GOT3 (cell line): ENCODE results near the gene TCF7.

Experiments used
- DNase-seq: peaks from one replicate; lab custom pipeline; 2025; ENCODE audit warnings: mixed read lengths; lab: John Stamatoyannopoulos, UW

TCF7 gene

GRCh38 chr5:134090522-134090921 is 24.0 kb upstream of the TCF7 start:
- no peak for DNase-seq

GRCh38 chr5:134091626-134092121 is 22.8 kb upstream of the TCF7 start:
- DNase-seq = no peak

DNA sequence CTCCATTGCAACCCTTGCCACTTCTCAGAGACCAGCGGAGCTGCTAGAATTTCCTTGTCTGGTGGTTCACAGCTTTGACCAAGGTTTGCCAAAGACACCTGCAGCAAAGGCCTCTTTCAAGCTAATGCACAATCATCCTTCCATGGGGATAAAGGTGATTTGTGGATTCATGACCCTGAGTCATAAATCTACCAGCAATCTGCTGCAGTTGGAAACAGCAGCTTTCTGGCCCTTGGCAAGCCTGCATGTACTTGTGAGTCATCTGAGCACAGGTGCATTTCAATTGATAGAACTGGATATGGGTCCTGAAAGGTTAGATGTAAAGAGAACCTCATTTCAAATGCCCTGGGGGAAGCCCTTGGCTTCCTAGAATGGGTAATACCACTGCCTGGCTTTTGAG is 21.6 kb upstream of the TCF7 start:
- no peak for DNase-seq

- no peak for DNase-seq
These were observed 21.1 kb upstream of the TCF7 start for GRCh38 chr5:134093351-134093750.

DNA sequence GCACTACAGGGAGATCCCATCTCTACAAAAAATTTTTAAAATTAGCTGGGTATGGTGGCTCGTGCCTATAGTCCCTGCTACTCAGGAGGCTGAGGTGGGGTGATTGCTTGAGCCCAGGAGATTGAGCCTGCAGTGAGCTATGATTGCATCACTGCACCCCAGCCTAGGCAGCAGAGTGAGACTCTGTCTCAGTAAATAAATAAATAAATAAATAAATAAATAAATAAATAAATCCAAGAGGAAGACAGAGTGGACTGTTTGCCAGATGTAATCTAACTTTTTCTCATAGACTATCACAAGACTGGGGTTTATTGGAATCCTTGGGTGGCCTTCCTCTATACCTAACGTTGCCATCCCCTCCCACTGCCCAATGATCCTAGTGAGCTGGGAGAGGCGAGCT is 19.2 kb upstream of the TCF7 start:
- DNase-seq = no peak

GRCh38 chr5:134095887-134096589 is 18.4 kb upstream of the TCF7 start:
- no peak for DNase-seq

- DNase-seq = no peak
These were observed 17.2 kb upstream of the TCF7 start for GRCh38 chr5:134097211-134097749.

DNA sequence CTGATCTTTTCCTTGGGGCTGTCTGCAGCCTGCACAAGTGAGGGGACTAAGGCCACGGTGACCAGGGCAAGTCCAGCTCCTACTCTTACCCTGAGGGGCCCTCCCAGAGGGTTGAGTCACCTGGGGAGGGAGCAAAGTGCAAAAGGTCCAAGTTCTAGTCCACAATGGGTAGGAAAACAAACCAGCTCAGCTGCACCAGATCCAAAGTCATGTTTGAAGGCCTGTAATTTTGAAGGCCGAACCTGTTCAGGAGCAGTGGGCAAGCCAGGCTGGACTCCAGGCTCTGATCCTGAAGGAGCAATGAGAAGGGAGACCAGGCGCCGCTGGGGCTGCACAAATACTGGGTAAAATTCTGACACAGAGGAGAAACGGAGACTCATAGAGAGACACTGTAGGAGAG is 15.8 kb upstream of the TCF7 start:
- no peak for DNase-seq

GRCh38 chr5:134099288-134099872 is 15.1 kb upstream of the TCF7 start:
- no peak for DNase-seq

GRCh38 chr5:134099939-134100282 is 14.6 kb upstream of the TCF7 start:
- DNase-seq = no peak

GRCh38 chr5:134100283-134101091 is 14.0 kb upstream of the TCF7 start:
- DNase-seq = no peak

DNA sequence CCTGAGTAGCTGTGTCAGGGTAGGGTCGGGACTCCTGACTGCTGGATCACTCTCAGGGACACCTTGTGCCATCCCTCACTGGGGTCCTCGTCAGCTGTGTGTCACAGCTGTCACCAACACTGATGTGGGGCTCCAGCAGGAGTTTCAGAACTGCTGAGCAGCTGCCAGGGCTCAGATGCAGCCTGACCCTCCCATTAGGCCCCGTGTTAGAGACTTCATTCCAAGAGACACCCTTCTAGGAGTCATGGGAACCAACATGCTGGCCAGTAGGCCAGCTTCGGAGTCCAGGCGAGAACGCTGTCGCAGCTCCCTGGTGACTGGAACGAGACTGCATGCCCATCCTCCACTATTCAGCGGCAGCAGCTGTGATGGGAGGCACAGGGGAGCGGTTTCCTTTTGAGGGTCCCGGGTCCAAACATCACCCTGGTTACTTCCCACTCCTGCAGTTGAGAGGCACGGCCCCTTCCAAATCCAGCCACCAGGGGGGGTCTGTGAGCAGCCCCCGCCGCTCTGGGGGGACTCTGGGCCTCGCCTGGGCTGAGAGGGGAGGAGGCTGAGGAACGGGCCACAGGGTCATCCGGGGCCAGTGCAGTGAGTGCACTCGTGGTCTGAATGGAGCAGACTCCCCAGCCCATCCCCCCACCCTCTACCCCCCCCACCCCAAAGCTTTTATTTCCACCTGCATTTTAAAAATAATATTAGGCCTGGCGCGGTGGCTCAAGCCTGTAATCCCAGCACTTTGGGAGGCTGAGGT is 12.6 kb upstream of the TCF7 start:
- no peak for DNase-seq

DNA sequence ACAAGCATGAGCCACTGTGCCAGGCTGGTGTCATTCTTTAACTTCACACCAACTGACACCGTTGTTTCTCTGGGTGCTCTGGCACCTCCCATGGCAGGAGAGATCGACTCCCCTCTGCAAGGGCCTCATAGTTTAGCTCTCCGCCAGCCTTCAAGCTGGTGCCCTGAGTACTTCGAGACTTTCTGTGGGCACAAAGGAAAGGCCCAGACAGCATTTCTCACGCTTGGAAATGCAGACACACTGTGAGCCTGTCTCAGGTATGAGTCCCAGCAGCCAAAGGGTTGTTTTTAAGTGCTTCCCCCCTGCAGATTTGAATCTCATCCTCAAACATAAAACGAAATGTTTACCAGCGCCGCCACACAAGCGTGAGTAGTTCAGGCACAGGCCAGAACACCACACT is 11.1 kb upstream of the TCF7 start:
- DNase-seq = no peak

DNA sequence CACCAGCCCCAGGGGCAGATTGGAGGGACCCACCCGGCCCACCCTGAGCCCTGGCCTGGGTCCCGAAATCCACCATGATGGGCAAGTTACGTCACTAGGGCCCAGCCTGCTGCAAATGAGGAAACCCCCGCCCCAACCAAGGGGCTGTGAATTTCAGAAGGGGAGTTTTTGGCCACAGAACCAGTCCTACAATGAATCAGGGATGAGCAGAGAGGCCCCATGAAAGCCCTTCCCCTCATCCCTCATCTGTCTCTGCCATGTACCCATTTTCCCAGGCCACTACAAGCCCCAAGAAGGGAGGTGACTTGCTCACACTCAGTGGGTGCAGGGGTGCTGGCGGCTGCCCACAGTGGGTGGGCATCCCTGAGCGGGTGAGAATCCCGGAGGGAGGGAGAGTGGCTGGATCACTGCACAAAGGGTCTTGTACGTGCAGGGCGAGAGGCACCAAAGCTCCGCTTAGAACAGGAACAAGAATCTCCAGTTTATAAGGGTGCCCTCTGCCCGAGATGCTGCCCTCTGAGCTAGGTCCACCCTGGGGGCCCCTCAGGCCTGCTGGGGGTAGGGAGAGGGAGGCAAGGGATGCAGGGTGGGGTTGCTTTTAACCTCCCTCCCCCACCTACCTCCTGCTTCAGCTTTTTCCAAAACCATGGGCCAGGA is 10.4 kb upstream of the TCF7 start:
- DNase-seq = no peak

DNA sequence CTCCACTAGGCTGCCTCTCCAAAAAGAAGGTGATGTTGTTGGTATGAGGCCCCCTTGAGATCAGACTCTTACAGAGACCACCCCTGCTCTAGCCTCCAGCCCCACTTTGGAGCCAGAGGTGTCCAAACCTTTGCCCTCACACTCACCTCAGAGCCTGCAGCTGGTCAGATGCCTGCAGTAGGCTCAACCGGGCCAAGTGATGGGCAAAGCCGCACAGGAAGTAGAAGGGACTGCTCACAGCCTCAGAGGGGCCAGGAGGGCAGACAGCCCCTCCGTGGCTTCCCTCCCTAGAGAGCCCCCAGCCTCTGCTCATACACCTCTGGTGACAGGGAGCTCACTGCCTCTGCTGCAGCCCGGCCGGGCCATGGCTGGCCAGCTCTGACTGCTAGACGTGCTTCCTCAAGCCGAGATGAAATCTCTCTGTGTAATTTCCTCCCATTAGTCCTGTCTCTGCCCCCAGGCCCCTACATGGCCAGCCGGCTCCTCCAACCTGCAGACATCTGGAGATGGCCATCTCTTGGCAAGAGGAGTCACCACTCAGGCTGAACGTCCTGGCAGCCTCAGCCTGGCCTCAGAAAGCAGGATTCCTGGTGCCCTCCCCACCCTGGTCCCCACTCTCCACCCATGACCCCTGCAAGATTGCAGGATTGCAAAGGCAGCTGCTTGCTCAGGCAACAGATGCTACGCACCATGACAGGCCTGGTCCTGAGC is 7.3 kb upstream of the TCF7 start:
- no peak for DNase-seq

DNA sequence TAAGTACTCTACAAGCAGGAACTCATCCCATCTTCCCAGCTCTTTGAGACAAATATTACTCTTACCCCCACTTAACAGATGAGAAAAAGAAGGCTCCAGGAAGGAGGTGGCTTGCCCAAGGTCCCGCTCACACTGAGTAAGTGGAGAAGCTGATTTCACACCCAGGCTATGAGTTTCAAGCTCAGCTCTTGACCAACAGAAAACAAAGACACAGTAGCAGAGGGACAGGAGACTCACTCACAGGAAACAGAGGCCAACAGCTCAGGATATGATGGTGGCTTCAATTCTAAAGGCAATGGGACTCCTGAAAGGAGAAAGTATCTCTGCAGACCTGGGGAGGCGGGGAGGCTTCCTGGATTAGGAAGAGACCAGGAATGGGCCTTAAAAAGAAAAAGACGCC is 6.7 kb upstream of the TCF7 start:
- no peak for DNase-seq

- no peak for DNase-seq
These were observed 4.1 kb upstream of the TCF7 start for GRCh38 chr5:134110382-134110781.

- no peak for DNase-seq
These were observed 2.5 kb upstream of the TCF7 start for GRCh38 chr5:134111741-134112647.

- DNase-seq = no peak
These were observed 1.6 kb upstream of the TCF7 start for GRCh38 chr5:134112726-134113362.
